ENCODE results near the gene ACTMAP.

Gene ACTMAP

DNA sequence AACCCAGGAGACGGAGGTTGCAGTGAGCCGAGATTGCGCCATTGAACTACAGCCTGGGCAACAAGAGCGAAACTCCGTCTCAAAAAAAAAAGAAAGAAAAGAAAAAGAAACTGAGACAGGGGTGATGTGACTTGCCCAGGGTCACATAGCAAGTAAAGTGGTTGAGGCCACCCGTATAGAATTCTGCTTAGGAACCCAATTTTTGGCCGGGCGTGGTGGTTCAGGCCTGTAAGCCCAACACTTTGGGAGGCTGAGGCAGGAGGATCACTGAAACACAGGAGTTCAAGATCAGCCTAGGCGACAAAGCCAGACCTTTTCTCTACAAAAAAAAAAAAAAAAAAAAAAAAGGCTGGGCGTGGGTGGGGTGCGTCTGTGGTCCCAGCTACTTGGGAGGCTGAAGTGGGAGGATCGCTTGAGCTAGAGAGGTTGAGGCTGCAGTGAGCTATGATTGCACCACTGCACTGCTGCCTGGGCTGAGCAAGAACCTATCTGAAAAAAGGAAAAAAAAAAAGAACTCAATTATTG lies 2.0 kb upstream of the ACTMAP start:
- H3K4me3 ChIP-seq (ENCODE audit: low read depth, low read length), result peak overlapping the region; percentile 69
- no peaks in the 10 kb centered on the region for H3K27me3 ChIP-seq (replicated peaks)
- TF ChIP-seq, protein P1, sequence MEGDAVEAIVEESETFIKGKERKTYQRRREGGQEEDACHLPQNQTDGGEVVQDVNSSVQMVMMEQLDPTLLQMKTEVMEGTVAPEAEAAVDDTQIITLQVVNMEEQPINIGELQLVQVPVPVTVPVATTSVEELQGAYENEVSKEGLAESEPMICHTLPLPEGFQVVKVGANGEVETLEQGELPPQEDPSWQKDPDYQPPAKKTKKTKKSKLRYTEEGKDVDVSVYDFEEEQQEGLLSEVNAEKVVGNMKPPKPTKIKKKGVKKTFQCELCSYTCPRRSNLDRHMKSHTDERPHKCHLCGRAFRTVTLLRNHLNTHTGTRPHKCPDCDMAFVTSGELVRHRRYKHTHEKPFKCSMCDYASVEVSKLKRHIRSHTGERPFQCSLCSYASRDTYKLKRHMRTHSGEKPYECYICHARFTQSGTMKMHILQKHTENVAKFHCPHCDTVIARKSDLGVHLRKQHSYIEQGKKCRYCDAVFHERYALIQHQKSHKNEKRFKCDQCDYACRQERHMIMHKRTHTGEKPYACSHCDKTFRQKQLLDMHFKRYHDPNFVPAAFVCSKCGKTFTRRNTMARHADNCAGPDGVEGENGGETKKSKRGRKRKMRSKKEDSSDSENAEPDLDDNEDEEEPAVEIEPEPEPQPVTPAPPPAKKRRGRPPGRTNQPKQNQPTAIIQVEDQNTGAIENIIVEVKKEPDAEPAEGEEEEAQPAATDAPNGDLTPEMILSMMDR (IDR thresholded peaks at IDR 0.05; ENCODE audit: low read depth, low read length, missing control alignments), result no peak
- in situ Hi-C loops (cut with HindIII; ENCODE audit: low pct_ligation_motif_present, low sequenced_read_pairs), result no loop called here
- no peak for DNase-seq
- H3K36me3 ChIP-seq (replicated peaks), result peaks cover 17% of the 10 kb centered on the region
- H3K27ac ChIP-seq, result peak overlapping the region; percentile 97

DNA sequence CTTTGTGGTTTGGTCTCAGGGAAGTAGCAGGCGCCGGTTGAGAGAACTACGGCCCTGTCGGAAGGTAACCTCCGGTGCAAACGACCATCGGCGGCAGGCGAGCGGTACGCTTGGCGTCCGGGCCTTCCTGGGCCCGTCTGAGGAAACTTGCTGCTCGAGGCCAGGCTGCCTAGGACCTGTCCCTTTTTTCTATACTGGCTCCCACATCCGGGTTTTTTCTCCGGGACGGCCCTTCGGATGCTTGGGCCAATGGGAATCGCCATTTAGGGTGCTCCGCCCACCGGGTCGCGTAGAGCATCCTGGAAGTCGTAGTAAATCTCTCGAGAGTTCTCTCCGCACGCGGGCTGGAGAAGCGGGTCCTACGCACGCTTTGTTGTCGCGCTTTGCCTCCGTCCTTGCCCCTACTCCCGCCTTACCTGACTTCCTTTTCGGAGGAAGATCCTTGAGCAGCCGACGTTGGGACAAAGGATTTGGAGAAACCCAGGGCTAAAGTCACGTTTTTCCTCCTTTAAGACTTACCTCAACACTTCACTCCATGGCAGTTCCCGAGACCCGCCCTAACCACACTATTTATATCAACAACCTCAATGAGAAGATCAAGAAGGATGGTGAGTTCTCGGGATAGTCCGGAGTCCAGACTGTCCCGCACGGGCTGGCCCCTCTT lies 729 bp upstream of the ACTMAP start, which contains the start of gene SNRPA:
SNRPA (plus strand) TSS at position 330 of the 664 bp plus-strand sequence; CDS start at position 536, 206 bp downstream.
- DNase-seq, result peak; percentile 98
- H3K27ac ChIP-seq, result peak within 1 kb of the TSS; percentile 97
- in situ Hi-C loops (cut with HindIII; ENCODE audit: low pct_ligation_motif_present, low sequenced_read_pairs), result no loop called here

DNA sequence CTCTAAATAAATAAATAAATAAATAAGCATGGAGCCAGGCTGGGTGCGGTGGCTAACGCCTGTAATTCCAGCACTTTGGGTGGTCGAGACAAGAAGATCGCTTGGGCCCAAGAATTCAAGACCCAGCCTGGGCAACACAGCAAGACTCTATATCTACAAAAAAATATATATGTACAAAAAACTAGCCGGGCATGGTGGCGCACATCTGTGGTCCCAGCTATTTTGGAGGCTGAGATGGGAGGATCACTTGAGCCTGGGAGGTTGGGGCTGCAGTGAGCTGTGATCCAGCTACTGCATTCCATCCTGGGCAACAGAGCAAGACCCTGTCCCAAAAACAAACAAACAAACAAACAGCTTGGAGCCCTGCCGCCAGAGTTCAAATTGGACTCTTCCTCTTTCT lies 2.7 kb downstream of the ACTMAP start:
- in situ Hi-C loops (cut with HindIII; ENCODE audit: low pct_ligation_motif_present, low sequenced_read_pairs), result no loop called here
- no peak overlapping the region for H3K27ac ChIP-seq
- TF ChIP-seq, protein P1 (IDR thresholded peaks at IDR 0.05; ENCODE audit: low read depth, low read length, missing control alignments), result no peak

More for the DNA sequence above, 729 bp upstream of the ACTMAP start, which contains the start of gene SNRPA:
- peaks cover 7% of the 10 kb centered on the region for H3K36me3 ChIP-seq (replicated peaks)
- peak within 1 kb of the TSS; percentile 69 for H3K4me3 ChIP-seq (ENCODE audit: low read depth, low read length)
- TF ChIP-seq, protein P1 (IDR thresholded peaks at IDR 0.05; ENCODE audit: low read depth, low read length, missing control alignments), result no peak
- H3K27me3 ChIP-seq (replicated peaks), result no peaks in the 10 kb centered on the region

GRCh38 chr19:40745402-40745780 lies 4.9 kb downstream of the ACTMAP start:
- no peaks in the 10 kb centered on the region for H3K36me3 ChIP-seq (replicated peaks)
- TF ChIP-seq, protein P1 (IDR thresholded peaks at IDR 0.05; ENCODE audit: low read depth, low read length, missing control alignments), result no peak
- H3K27ac ChIP-seq, result peak overlapping the region; percentile 43
- H3K4me3 ChIP-seq (ENCODE audit: low read depth, low read length), result no peak overlapping the region
- peak; percentile 39 for DNase-seq
- in situ Hi-C loops (cut with HindIII; ENCODE audit: low pct_ligation_motif_present, low sequenced_read_pairs), result no loop called here
- H3K27me3 ChIP-seq (replicated peaks), result no peaks in the 10 kb centered on the region

More for the DNA sequence above, 2.7 kb downstream of the ACTMAP start:
- Histone ChIP-seq H3K27me3 (replicated peaks) (no peaks in the 10 kb centered on the region), H3K4me3 (ENCODE audit: low read depth, low read length) (no peak overlapping the region), H3K36me3 (replicated peaks) (no peaks in the 10 kb centered on the region)
- DNase-seq, result no peak

- peaks cover 4% of the 10 kb centered on the region for H3K36me3 ChIP-seq (replicated peaks)
- in situ Hi-C loops (cut with HindIII; ENCODE audit: low pct_ligation_motif_present, low sequenced_read_pairs), result no loop called here
- H3K4me3 ChIP-seq (ENCODE audit: low read depth, low read length), result no peak overlapping the region
- H3K27ac ChIP-seq, result no peak overlapping the region
- TF ChIP-seq, protein P1 (IDR thresholded peaks at IDR 0.05; ENCODE audit: low read depth, low read length, missing control alignments), result no peak
- no peak for DNase-seq
- H3K27me3 ChIP-seq (replicated peaks), result no peaks in the 10 kb centered on the region
Observed at GRCh38 chr19:40744554-40745401, 5.5 kb downstream of the ACTMAP start.

All from brain microvascular endothelial cell (primary cell).